ENCODE data around the gene ELOB.
"Not testable (repeated sequence)": the region's sequence is repeated elsewhere in the genome, so short reads cannot be mapped to it uniquely, and the experiment has no call there.

The ELOB gene

GRCh38 chr16:2744711-2745110, 32.4 kb downstream of the ELOB start:
- DNase-seq = no peak

GRCh38 chr16:2743007-2743810, 33.9 kb downstream of the ELOB start:
- DNase-seq = no peak

- DNase-seq = no peak
Measured at GRCh38 chr16:2742323-2743006, 34.6 kb downstream of the ELOB start.

- no peak for DNase-seq
Measured at GRCh38 chr16:2741168-2741567, 35.9 kb downstream of the ELOB start.

- DNase-seq = no peak
Measured at GRCh38 chr16:2740476-2740875, 36.6 kb downstream of the ELOB start.

- no peak for DNase-seq
Measured at GRCh38 chr16:2739625-2740430, 37.3 kb downstream of the ELOB start.

GRCh38 chr16:2738615-2739014, 38.5 kb downstream of the ELOB start:
- DNase-seq = no peak

GRCh38 chr16:2737895-2738418, 39.1 kb downstream of the ELOB start:
- DNase-seq = no peak

GRCh38 chr16:2737238-2737605, 39.9 kb downstream of the ELOB start:
- no peak for DNase-seq

- DNase-seq = no peak
Measured at GRCh38 chr16:2736476-2737237, 40.4 kb downstream of the ELOB start.

GRCh38 chr16:2734844-2735515, 42.1 kb downstream of the ELOB start:
- no peak for DNase-seq

GRCh38 chr16:2728034-2728433, 49.0 kb downstream of the ELOB start:
- DNase-seq = no peak

GRCh38 chr16:2726923-2727322, 50.2 kb downstream of the ELOB start:
- DNase-seq = no peak

GRCh38 chr16:2724816-2725348, 52.2 kb downstream of the ELOB start:
- DNase-seq = no peak

GRCh38 chr16:2724088-2724676, 52.9 kb downstream of the ELOB start:
- no peak for DNase-seq

- DNase-seq = not testable (repeated sequence)
Measured at GRCh38 chr16:2721634-2722173, 55.4 kb downstream of the ELOB start.
